GM12865 (cell line): ENCODE results near the gene RAD51D.
A peak's percentile ranks its signal among the peaks of the same experiment; 100 is the strongest.

Experiments used
- DNase-seq: peaks from one replicate; pipeline ENCODE4 v3.0.0; 2010; ENCODE audit warnings: low read depth
- H3K4me3 ChIP-seq: 2 replicates; pipeline ENCODE4 v1.5.1; 2011; ENCODE audit warnings: mild to moderate bottlenecking, low read depth, low read length, control low read depth
- TF ChIP-seq, protein P1 (sequence below): IDR thresholded peaks from 2 replicates; pipeline ENCODE4 v1.5.1; 2011; ENCODE audit warnings: low read length, control low read depth, low read depth, inconsistent platforms; ENCODE audit not compliant: insufficient read depth; ENCODE audit errors: missing control alignments

The RAD51D gene

DNA sequence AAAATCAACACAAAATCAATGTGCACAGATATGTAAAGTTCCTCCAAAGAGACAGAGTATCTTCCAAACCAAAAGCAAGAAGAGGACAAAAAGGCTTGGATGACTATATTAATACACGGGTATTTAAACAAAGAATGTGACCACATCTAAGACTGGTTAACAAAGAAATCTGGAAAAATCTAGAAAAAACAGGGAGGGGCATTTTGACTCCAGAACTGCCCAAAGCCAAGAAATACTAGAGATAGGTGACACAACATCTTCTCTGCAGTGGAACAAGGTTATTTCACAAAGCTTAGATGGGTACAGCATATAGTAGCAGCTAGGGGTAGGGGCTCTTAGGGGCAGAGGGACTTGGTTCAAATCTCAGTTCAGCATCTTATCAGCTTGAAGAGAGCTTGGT is 66.5 kb downstream of the RAD51D start:
- no peak overlapping the region for H3K4me3 ChIP-seq
- DNase-seq, result no peak
- TF ChIP-seq, protein P1, sequence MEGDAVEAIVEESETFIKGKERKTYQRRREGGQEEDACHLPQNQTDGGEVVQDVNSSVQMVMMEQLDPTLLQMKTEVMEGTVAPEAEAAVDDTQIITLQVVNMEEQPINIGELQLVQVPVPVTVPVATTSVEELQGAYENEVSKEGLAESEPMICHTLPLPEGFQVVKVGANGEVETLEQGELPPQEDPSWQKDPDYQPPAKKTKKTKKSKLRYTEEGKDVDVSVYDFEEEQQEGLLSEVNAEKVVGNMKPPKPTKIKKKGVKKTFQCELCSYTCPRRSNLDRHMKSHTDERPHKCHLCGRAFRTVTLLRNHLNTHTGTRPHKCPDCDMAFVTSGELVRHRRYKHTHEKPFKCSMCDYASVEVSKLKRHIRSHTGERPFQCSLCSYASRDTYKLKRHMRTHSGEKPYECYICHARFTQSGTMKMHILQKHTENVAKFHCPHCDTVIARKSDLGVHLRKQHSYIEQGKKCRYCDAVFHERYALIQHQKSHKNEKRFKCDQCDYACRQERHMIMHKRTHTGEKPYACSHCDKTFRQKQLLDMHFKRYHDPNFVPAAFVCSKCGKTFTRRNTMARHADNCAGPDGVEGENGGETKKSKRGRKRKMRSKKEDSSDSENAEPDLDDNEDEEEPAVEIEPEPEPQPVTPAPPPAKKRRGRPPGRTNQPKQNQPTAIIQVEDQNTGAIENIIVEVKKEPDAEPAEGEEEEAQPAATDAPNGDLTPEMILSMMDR, result no peak

DNA sequence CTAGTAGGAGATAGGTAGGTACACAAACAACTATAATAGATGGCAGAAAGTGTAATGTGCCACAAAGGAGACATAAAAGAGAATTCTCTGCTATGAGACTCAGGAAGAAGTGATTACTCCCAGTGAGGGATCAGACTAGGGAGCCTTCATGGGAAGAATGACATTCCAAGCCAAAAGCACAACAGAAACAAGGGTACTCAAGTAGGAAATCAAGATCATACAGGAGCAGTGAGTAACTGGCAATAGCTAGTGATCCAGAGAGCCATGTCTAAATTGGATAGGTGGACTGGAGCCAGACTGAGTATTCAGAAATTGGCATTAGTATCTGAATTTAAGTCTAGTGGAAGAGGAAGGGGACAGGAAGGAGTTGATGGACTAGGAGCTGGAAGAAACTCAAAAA is 66.9 kb downstream of the RAD51D start:
- TF ChIP-seq, protein P1, result no peak
- DNase-seq, result no peak
- H3K4me3 ChIP-seq, result no peak overlapping the region

DNA sequence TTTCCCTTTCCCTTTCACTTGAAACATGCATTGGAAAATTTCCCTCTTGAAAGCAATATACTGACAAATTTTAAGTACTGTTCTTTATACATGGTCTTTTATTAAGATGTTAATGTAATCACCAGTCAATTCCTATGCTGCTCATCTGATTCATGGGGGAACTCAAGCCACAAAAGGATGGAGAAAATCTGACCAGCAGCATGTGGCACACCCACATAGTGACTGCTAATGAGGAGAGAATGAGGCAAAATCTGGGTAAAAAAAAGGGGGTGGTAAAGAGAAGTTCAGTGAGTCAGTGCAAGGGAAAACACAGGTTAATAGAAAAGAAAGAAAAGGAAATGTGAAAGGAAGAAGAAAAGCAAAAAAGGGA is 67.4 kb downstream of the RAD51D start:
- H3K4me3 ChIP-seq, result peak overlapping the region; percentile 28
- TF ChIP-seq, protein P1, result no peak
- DNase-seq, result peak; percentile 19

DNA sequence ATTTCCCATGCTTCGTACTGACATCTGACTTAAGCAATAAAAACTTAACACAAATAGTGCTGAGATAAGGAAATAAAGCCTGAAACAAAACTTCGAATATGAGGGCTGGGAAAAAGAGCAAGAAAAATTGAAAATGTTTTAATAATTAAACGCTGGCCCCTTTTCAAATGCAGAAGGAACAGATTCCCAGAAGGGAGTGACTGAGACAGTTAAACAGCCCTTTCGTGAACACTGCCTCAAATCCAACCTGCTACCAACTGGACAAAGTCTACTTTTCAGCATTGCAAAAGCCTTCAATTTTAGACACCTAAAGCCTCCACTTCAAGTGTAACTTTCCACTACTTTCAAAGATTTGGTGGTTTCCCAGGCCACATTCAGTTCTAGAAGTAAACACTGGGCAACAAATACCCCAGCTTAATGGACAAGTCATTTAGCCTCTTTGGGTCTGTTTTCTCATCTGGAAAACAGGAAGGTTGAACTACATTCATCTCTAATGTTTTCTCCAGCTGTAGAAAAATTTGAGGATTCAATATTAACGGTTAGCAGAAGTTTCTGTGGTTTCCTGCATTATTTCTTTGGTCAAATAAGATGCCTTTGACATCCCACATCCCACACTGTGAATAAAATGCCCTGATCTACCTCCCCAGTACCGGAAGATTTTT is 68.0 kb downstream of the RAD51D start:
- peak overlapping the region; percentile 28 for H3K4me3 ChIP-seq
- peak; percentile 71 for DNase-seq
- TF ChIP-seq, protein P1, result no peak

DNA sequence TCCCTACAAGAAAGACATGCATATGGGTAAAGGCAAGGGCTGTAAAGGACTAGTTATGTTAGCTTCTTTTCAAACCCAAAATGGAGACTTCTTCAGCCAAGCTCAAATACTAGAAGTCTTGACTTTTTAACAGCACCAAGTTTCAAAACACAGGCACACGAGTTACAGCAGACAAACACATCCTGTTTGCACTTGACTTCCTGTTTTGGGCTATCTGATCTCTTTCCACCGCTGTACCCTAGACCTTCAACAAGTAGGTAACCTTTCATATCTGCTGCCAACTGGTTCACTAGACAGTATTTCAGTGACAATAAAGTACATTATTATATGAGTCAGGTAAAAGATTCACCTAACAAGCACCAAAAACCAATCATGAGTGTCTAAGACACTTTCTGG is 68.5 kb downstream of the RAD51D start:
- H3K4me3 ChIP-seq, result peak overlapping the region; percentile 28
- TF ChIP-seq, protein P1, result no peak
- peak; percentile 90 for DNase-seq

DNA sequence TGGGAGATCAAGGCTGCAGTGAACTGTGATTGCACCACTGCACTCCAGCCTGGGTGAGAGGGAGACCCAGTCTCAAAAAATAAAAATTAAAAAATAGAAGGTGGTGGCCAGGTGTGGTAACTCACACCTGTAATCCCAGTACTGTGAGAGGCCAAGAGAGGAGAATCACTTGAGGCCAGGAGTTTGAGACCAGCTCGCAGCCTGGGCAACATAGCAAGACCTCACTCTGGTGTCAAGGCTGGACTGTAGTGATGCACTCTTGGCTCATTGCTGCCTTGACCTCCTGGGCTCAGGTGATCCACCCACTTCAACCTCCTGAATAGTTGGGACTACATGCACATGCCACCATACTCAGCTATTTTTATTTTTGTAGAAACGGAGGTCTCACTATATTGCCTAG is 69.5 kb downstream of the RAD51D start:
- no peak overlapping the region for H3K4me3 ChIP-seq
- TF ChIP-seq, protein P1, result no peak

DNA sequence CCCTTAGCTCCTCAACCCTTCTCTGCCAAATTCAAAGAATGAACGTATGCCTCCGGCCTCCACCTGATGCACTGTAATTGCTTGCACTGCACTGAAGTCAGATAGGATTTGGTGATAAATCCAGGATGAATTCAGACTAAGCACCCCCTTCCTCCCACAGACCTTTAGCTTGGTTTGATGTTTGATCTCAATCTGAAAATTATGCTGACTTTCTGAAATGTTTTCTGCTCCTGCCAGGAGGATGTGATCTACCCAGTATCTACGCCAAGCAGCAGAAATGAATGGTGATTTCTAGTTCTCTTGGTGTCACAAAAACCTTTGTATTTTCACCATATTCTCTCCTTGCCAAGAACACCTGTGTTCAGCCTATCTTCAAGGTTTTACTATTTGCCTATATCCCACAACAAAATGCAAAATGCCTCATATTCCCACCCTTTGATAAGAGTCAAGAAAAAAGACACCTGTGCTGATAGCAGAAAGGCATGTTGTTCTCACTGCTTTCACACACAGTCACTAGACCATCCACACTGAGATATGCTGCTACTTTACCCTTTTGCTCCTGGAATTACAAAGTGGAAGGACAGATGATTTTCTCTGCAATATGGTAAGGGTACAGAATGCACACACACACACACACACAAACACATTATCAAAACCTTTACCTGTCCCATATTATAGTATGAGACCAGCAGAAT is 70.8 kb downstream of the RAD51D start:
- H3K4me3 ChIP-seq, result no peak overlapping the region
- TF ChIP-seq, protein P1, result no peak
- DNase-seq, result no peak

More for the DNA sequence above, 69.5 kb downstream of the RAD51D start:
- no peak for DNase-seq
